Measurements from ENCODE around the gene LTK. TPM values are rescaled to one million over a fixed set of nuclear protein-coding genes. Genes with fewer than 3 reads are reported as not detected.

The LTK gene
- total RNA-seq, 4 donors from 2014 or later: 0.16 to 0.54 (median 0.19) TPM; not detected in 1

DNA sequence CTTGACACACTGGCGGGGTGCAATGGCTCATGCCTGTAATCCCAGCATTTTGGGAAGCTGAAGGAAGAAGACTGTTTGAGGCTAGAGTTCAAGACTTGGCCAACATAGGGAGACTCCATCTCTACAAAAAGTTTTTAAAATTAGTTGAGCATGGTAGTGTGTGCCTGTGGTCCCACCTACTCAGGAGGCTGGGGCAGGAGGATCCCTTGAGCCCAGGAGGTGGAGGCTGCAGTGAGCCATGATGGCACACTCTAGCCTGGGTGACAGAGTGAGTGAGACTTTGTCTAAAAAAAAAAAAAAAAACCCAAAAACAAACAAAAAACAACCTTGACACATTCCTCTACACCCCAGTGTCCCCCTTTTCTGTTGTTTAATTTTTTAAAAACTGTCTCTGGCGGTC, 24.0 kb downstream of the LTK start:
- no peaks in the 10 kb centered on the region for H3K36me3 ChIP-seq
- WGBS, 2 donors (ENCODE audit: low coverage in 1 of 2): 96 to 100% methylated on average over 2 of the region's 2 CpGs
- peaks cover 0 to 28% (median 15%) of the 10 kb centered on the region in 3 donors for H3K4me1 ChIP-seq
- TF ChIP-seq EP300 (IDR thresholded peaks at IDR 0.05): no peak
- no peak for TF ChIP-seq POLR2AphosphoS5 (IDR thresholded peaks at IDR 0.05)
- TF ChIP-seq, protein P1, sequence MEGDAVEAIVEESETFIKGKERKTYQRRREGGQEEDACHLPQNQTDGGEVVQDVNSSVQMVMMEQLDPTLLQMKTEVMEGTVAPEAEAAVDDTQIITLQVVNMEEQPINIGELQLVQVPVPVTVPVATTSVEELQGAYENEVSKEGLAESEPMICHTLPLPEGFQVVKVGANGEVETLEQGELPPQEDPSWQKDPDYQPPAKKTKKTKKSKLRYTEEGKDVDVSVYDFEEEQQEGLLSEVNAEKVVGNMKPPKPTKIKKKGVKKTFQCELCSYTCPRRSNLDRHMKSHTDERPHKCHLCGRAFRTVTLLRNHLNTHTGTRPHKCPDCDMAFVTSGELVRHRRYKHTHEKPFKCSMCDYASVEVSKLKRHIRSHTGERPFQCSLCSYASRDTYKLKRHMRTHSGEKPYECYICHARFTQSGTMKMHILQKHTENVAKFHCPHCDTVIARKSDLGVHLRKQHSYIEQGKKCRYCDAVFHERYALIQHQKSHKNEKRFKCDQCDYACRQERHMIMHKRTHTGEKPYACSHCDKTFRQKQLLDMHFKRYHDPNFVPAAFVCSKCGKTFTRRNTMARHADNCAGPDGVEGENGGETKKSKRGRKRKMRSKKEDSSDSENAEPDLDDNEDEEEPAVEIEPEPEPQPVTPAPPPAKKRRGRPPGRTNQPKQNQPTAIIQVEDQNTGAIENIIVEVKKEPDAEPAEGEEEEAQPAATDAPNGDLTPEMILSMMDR (IDR thresholded peaks at IDR 0.05): no peak
- no peak for TF ChIP-seq POLR2A (IDR thresholded peaks at IDR 0.05)
- H3K9me3 ChIP-seq: no peaks in the 10 kb centered on the region
- no peak overlapping the region for H3K4me3 ChIP-seq
- peaks cover 45% of the 10 kb centered on the region for H3K27me3 ChIP-seq
- no peak for ATAC-seq
- H3K27ac ChIP-seq: no peak overlapping the region

DNA sequence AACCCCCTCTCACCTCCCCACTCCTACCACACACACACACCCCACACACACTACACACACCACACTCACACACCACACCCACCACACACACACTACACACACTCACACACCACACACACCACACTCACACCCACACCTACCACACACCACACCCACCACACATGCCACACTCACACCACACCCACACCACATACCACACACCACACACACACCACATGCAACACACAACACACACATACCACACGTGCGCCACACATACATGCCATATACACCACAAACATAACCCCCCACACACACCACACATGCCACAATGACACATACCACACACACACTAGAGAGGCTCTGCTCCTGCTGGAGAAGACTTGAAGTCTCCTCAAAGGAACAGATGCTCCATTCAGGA, 25.8 kb downstream of the LTK start:
- TF ChIP-seq POLR2AphosphoS5 (IDR thresholded peaks at IDR 0.05) (no peak), POLR2A (IDR thresholded peaks at IDR 0.05) (no peak), EP300 (IDR thresholded peaks at IDR 0.05) (no peak)
- TF ChIP-seq, protein P1 (IDR thresholded peaks at IDR 0.05): no peak
- H3K27ac ChIP-seq: no peak overlapping the region
- peaks cover 0 to 16% of the 10 kb centered on the region in 2 donors for H3K36me3 ChIP-seq
- H3K4me3 ChIP-seq: no peak overlapping the region
- peaks cover 0 to 12% (median 6%) of the 10 kb centered on the region in 3 donors for H3K4me1 ChIP-seq
- 92 to 100% methylated on average over 1 to 2 of the region's 2 CpGs for WGBS, 2 donors (ENCODE audit: low coverage in 1 of 2)
- ATAC-seq: no peak
- H3K27me3 ChIP-seq: peaks cover 35% of the 10 kb centered on the region
- no peaks in the 10 kb centered on the region for H3K9me3 ChIP-seq

DNA sequence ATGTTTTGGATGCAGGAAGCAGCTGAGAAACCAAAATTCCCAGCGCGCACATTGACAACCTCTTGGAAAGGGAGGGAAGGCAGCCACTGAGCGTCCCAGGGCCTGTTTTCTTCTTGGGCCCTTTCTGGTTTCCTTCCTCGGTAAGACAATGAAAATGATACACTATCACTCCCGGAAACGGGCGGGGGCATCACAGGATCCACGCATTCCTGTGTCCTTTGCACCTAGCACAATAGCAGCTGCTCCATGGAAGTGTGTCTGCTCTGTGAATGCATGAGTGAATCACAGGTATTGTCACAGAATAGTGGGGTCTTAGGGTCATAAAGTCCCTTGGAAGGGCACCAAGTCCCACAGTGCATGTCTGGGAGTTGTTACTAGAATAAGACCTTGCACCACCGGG, 26.2 kb downstream of the LTK start:
- TF ChIP-seq POLR2AphosphoS5 (IDR thresholded peaks at IDR 0.05) (no peak), EP300 (IDR thresholded peaks at IDR 0.05) (no peak), POLR2A (IDR thresholded peaks at IDR 0.05) (no peak)
- TF ChIP-seq, protein P1 (IDR thresholded peaks at IDR 0.05): no peak
- Histone ChIP-seq H3K36me3 (peaks cover 0 to 20% of the 10 kb centered on the region in 2 donors), H3K27me3 (peaks cover 35% of the 10 kb centered on the region), H3K9me3 (no peaks in the 10 kb centered on the region), H3K4me1 (peaks cover 0 to 8% (median 2%) of the 10 kb centered on the region in 3 donors), H3K4me3 (no peak overlapping the region), H3K27ac (no peak overlapping the region)
- 50 to 60% methylated on average over 1 to 3 of the region's 9 CpGs for WGBS, 2 donors (ENCODE audit: low coverage in 1 of 2)
- ATAC-seq: no peak

DNA sequence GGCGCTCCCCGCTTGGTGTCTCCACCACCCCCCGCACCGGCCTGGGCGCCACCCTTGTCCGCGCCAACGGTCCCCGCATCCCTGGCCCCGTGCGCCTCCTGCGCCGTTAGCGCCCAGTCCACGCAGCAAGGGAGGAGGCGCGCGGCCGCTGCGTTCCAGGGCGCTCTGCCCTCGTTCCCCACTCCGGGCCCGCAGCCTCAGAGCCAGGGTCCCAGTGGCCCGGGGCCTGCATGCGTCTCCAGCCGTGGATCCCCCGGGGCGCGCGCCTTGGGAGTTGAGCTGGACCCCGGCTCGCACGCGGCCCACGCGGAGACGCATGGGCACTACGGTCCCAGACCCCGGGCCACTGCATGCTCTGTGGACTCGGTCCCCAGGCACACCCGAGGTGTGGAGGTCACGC, 27.3 kb downstream of the LTK start:
- Histone ChIP-seq H3K9me3 (no peaks in the 10 kb centered on the region), H3K36me3 (peaks cover 0 to 31% of the 10 kb centered on the region in 2 donors), H3K4me1 (no peaks in the 10 kb centered on the region), H3K4me3 (no peak overlapping the region), H3K27me3 (peaks cover 35% of the 10 kb centered on the region), H3K27ac (no peak overlapping the region)
- 69% methylated on average over 6 of the region's 43 CpGs; no CpG with 5 or more reads in 1 of the 2 donors for WGBS, 2 donors (ENCODE audit: low coverage in 1 of 2)
- TF ChIP-seq POLR2A (IDR thresholded peaks at IDR 0.05) (no peak), POLR2AphosphoS5 (IDR thresholded peaks at IDR 0.05) (no peak), EP300 (IDR thresholded peaks at IDR 0.05) (no peak)
- TF ChIP-seq, protein P1 (IDR thresholded peaks at IDR 0.05): no peak
- no peak for ATAC-seq

DNA sequence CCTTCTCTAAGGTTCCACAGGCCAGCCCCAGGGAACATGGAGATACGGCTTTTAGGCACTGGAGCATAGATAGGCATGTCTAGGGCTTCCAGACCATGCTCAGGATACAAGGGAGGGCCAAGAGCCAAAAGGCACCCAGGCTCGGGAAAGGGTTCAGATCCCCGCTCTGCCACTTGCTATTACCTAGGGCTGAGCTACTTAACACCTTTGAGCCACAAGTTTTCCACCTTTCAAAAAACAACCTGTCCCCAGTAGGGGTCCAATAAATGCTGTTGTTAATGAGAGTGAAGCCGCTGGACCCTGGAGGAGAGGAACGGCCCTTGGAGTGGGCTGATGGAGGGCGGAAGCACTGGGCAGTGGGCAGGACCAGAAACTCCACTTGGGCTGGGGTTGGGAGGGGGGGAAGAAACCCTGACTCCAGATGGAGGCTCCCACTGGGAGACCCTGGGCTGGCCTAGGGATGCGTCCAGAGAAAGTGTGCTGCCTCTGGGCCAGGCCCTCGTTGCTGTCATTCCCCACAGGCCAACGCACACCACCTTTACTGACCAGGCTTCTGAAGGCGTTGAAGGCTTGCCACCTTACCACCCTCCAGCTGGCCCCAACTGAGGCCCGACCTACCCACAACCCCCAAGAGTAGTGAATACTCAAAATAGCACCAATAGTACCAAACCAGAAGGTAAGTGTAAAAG, 28.5 kb downstream of the LTK start:
- no peak overlapping the region for H3K4me3 ChIP-seq
- H3K9me3 ChIP-seq: no peaks in the 10 kb centered on the region
- 78% methylated on average over 3 of the region's 11 CpGs; no CpG with 5 or more reads in 1 of the 2 donors for WGBS, 2 donors (ENCODE audit: low coverage in 1 of 2)
- no peaks in the 10 kb centered on the region for H3K4me1 ChIP-seq
- ATAC-seq: no peak
- H3K27ac ChIP-seq: no peak overlapping the region
- TF ChIP-seq POLR2AphosphoS5 (IDR thresholded peaks at IDR 0.05) (no peak), EP300 (IDR thresholded peaks at IDR 0.05) (no peak), POLR2A (IDR thresholded peaks at IDR 0.05) (no peak)
- TF ChIP-seq, protein P1 (IDR thresholded peaks at IDR 0.05): no peak
- H3K27me3 ChIP-seq: peaks cover 27% of the 10 kb centered on the region
- peaks cover 0 to 43% of the 10 kb centered on the region in 2 donors for H3K36me3 ChIP-seq

Data from gastroesophageal sphincter (tissue), 4 donors.